Measurements from ENCODE around the gene ATP8B3. TPM values are rescaled to one million over a fixed set of nuclear protein-coding genes. Genes with fewer than 3 reads are reported as not detected.

Gene ATP8B3
- polyA plus RNA-seq, 1 donor (not counting 4 experiments of a cell fraction or from before 2014, with no cell fraction given): 0.98 TPM

GRCh38 chr19:1854039-1854541, 42.0 kb upstream of the ATP8B3 start:
- Histone ChIP-seq H3K4me1 (ENCODE audit: control insufficient read depth, extremely low read depth, insufficient read depth, low read length) (peaks cover 52% of the 10 kb centered on the region), H3K9me1 (ENCODE audit: control insufficient read depth, extremely low read depth, insufficient read depth, low read length) (no peaks in the 10 kb centered on the region), H3K4me3 (ENCODE audit: control insufficient read depth in 2 of 3, extremely low read depth in 1 of 3, insufficient read depth in 2 of 3, low read depth in 1 of 3, low read length in 3 of 3) (peak overlapping the region; percentile 32 to 73 (median 57)), H3K36me3 (ENCODE audit: control insufficient read depth in 2 of 2, extremely low read depth in 1 of 2, insufficient read depth in 2 of 2, low read length in 2 of 2) (peaks cover 0 to 7% of the 10 kb centered on the region in 2 experiments), H3K27ac (ENCODE audit: control insufficient read depth, insufficient read depth, low read length) (peak overlapping the region; percentile 78), H3K9ac (ENCODE audit: control insufficient read depth, extremely low read depth, insufficient read depth, low read length) (peak overlapping the region; percentile 71), H4K20me1 (ENCODE audit: control insufficient read depth, extremely low read depth, insufficient read depth, low read length) (peaks cover 8% of the 10 kb centered on the region), H3K9me3 (ENCODE audit: control insufficient read depth, low read depth, low read length) (no peaks in the 10 kb centered on the region), H2AFZ (ENCODE audit: control insufficient read depth, low read length) (no peak overlapping the region), H3K4me2 (ENCODE audit: control insufficient read depth, extremely low read depth, insufficient read depth, low read depth, low read length) (peak overlapping the region; percentile 96), H3K27me3 (ENCODE audit: control insufficient read depth, extremely low read depth, insufficient read depth, low read length) (no peaks in the 10 kb centered on the region), H3K79me2 (ENCODE audit: control insufficient read depth, insufficient read depth, low read length) (peaks cover 66% of the 10 kb centered on the region)
- FAIRE-seq (no peak), DNase-seq (ENCODE audit: low read depth, low spot score) (no peak)
- dilution Hi-C loops (cut with MboI; ENCODE audit: extremely low pct_ligation_motif_present, low sequenced_read_pairs): no loop called here
- no peak for TF ChIP-seq CTCF (optimal IDR thresholded peaks at IDR 0.05 in 1 of 3, IDR thresholded peaks at IDR 0.05 in 1 of 3, conservative IDR thresholded peaks at IDR 0.05 in 1 of 3; ENCODE audit: extremely low read depth in 1 of 3, insufficient read depth in 2 of 3, low read length in 3 of 3)
- TF ChIP-seq EZH2 (IDR thresholded peaks at IDR 0.05; ENCODE audit: low read length): no peak

DNA sequence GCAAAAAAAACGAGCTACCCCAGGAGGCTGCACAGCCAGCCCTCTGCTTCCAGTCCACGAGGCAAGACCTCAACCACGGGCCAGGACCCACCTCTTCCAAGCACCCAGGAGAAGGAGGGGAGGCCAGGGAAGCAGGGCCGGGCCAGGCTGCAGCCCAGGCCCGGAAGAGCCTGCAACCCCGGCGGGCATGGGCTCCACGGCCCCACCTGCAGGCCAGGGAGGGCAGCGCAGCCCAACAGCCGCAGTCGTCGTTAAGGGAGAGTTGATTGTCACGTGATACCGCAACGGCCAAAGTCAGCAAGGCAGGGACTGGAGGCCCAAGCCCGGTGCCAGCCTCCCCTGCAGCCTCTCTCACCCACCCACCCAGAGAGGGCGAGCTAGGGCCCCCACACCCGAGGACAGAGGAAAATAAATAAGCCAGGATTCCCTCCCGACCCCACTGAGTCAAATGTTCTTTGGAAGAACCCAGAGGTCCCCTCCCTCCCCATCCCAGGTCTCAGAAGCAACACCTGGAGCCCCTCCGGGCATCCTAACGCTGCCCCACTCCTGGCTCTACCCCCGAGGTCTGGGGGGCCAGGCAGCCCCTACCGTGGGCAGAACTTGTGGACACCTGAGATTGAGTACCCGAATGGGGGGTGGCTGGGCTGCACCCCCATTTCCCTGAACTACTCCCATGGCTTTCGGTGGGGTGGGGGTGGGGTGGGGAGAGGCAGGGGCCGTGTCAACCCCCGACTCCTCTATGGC, 41.4 kb upstream of the ATP8B3 start:
- TF ChIP-seq EZH2 (IDR thresholded peaks at IDR 0.05; ENCODE audit: low read length) (no peak), CTCF (optimal IDR thresholded peaks at IDR 0.05 in 1 of 3, IDR thresholded peaks at IDR 0.05 in 1 of 3, conservative IDR thresholded peaks at IDR 0.05 in 1 of 3; ENCODE audit: extremely low read depth in 1 of 3, insufficient read depth in 2 of 3, low read length in 3 of 3) (peak; percentile 95 to 98 (median 96))
- Histone ChIP-seq H3K4me1 (ENCODE audit: control insufficient read depth, extremely low read depth, insufficient read depth, low read length) (peaks cover 49% of the 10 kb centered on the region), H3K9me3 (ENCODE audit: control insufficient read depth, low read depth, low read length) (no peaks in the 10 kb centered on the region), H3K79me2 (ENCODE audit: control insufficient read depth, insufficient read depth, low read length) (peaks cover 60% of the 10 kb centered on the region), H2AFZ (ENCODE audit: control insufficient read depth, low read length) (no peak overlapping the region), H3K27me3 (ENCODE audit: control insufficient read depth, extremely low read depth, insufficient read depth, low read length) (no peaks in the 10 kb centered on the region), H3K4me2 (ENCODE audit: control insufficient read depth, extremely low read depth, insufficient read depth, low read depth, low read length) (peak overlapping the region; percentile 48), H4K20me1 (ENCODE audit: control insufficient read depth, extremely low read depth, insufficient read depth, low read length) (peaks cover 3% of the 10 kb centered on the region), H3K9ac (ENCODE audit: control insufficient read depth, extremely low read depth, insufficient read depth, low read length) (peak overlapping the region; percentile 28), H3K4me3 (ENCODE audit: control insufficient read depth in 2 of 3, extremely low read depth in 1 of 3, insufficient read depth in 2 of 3, low read depth in 1 of 3, low read length in 3 of 3) (no peak overlapping the region), H3K27ac (ENCODE audit: control insufficient read depth, insufficient read depth, low read length) (no peak overlapping the region), H3K36me3 (ENCODE audit: control insufficient read depth in 2 of 2, extremely low read depth in 1 of 2, insufficient read depth in 2 of 2, low read length in 2 of 2) (peaks cover 0 to 7% of the 10 kb centered on the region in 2 experiments), H3K9me1 (ENCODE audit: control insufficient read depth, extremely low read depth, insufficient read depth, low read length) (no peaks in the 10 kb centered on the region)
- dilution Hi-C loops (cut with MboI; ENCODE audit: extremely low pct_ligation_motif_present, low sequenced_read_pairs): no loop called here
- DNase-seq (ENCODE audit: low read depth, low spot score) (no peak), FAIRE-seq (peak; percentile 66)
